ENCODE results near the gene TOX4.
A peak's percentile ranks its signal among the peaks of the same experiment; 100 is the strongest.

TOX4 gene

DNA sequence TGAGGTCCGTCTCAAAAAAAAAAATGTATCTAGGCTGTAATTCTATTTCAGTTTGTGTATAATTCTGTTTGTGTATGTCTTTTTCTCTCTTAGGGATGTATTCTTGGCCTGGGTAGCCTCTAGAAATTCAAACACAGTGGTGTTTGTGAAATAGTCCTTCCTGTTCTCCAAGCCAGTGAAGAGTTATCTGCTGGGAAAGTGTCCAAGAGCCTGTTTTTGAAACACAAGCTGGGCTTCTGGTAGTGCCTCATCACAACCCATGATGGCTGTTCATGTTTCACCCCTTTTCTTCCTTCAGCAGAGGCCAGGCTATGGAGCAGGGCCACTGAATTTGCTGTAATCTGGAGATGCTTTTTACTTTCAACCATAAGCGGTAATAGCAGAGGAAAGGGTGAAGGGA is 19.5 kb downstream of the TOX4 start:
- no peaks in the 10 kb centered on the region; the same call in 1 of the 2 replicates for H3F3A ChIP-seq (ENCODE audit: low read depth)
- no peak for TF ChIP-seq EZH2phosphoT487 (IDR thresholded peaks at IDR 0.05; ENCODE audit: borderline replicate concordance)
- TF ChIP-seq, protein P1, sequence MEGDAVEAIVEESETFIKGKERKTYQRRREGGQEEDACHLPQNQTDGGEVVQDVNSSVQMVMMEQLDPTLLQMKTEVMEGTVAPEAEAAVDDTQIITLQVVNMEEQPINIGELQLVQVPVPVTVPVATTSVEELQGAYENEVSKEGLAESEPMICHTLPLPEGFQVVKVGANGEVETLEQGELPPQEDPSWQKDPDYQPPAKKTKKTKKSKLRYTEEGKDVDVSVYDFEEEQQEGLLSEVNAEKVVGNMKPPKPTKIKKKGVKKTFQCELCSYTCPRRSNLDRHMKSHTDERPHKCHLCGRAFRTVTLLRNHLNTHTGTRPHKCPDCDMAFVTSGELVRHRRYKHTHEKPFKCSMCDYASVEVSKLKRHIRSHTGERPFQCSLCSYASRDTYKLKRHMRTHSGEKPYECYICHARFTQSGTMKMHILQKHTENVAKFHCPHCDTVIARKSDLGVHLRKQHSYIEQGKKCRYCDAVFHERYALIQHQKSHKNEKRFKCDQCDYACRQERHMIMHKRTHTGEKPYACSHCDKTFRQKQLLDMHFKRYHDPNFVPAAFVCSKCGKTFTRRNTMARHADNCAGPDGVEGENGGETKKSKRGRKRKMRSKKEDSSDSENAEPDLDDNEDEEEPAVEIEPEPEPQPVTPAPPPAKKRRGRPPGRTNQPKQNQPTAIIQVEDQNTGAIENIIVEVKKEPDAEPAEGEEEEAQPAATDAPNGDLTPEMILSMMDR (conservative IDR thresholded peaks at IDR 0.05; ENCODE audit: low read length), result no peak
- H3K4me1 ChIP-seq (ENCODE audit: insufficient read depth, low read length, poor library complexity, severe bottlenecking), result no peaks in the 10 kb centered on the region
- no peaks in the 10 kb centered on the region for H3K79me2 ChIP-seq (ENCODE audit: insufficient read depth, low read length)
- H2AFZ ChIP-seq (ENCODE audit: low read length), result no peak overlapping the region
- H3K9me3 ChIP-seq (ENCODE audit: insufficient read depth, low read depth, low read length), result no peaks in the 10 kb centered on the region
- no peaks in the 10 kb centered on the region for H3K9me2 ChIP-seq (replicated peaks; ENCODE audit: low read depth, low read length)
- no peaks in the 10 kb centered on the region for H3K27me3 ChIP-seq (ENCODE audit: insufficient read depth, low read length, poor library complexity, severe bottlenecking)
- H3K36me3 ChIP-seq (ENCODE audit: insufficient read depth, low read length), result peaks cover 78% of the 10 kb centered on the region
- H3K9ac ChIP-seq (ENCODE audit: low read depth, low read length, poor library complexity, severe bottlenecking), result no peak overlapping the region
- H3K4me3 ChIP-seq (ENCODE audit: low read length, poor library complexity, severe bottlenecking), result no peak overlapping the region
- H4K20me1 ChIP-seq (ENCODE audit: insufficient read depth, low read length, poor library complexity, severe bottlenecking), result no peaks in the 10 kb centered on the region
- H3K4me2 ChIP-seq (ENCODE audit: low read depth, low read length, poor library complexity, severe bottlenecking), result no peak overlapping the region

DNA sequence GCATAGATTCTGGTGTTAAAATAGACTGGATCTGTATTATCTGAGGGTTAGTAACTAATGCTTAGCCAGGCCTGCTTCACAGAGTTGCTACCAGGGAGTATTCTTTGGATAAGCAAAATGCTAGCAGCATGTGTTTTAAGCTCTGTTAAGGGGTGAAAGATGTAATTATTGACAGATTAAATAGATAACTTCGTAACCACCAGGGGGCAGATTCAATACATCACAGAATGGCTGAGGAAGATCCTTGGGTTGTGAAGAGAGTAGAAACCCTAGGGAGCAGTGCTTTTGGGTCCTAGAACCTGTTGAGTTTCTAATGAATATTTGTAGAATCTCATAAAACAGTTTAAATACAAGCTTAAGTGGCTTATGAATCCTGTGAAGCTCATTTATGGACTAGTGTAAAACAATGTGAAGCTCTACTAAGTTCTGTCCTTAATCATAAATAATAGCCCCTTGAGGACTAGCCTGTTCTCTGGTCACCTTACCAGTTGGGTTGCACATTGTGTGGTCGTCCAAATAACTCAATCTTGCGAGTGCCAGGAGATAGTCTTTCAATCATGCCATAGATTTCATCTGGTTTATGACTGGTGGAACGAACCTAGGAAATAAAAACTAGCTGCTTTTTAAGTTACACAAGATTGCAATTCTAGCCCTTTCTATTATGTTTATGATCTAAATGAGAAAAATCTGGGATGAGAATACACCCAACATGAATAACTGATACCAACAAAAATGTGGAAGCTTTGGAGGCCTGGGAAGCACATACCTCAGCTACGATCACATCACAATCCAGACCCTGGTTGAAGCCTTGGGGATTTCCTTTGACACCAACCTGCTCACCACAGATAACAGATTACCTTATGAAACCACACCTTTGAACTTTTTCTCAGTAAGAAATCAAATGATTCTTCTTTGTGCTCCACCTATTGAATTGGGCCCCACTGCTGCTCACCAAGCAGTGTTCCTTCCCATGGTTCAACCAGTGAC is 21.8 kb downstream of the TOX4 start:
- Histone ChIP-seq H3K36me3 (ENCODE audit: insufficient read depth, low read length) (peaks cover 84% of the 10 kb centered on the region), H3K4me3 (ENCODE audit: low read length, poor library complexity, severe bottlenecking) (no peak overlapping the region), H4K20me1 (ENCODE audit: insufficient read depth, low read length, poor library complexity, severe bottlenecking) (no peaks in the 10 kb centered on the region), H3K27me3 (ENCODE audit: insufficient read depth, low read length, poor library complexity, severe bottlenecking) (no peaks in the 10 kb centered on the region), H3K9ac (ENCODE audit: low read depth, low read length, poor library complexity, severe bottlenecking) (no peak overlapping the region), H3K9me3 (ENCODE audit: insufficient read depth, low read depth, low read length) (no peaks in the 10 kb centered on the region), H3K9me2 (replicated peaks; ENCODE audit: low read depth, low read length) (no peaks in the 10 kb centered on the region), H3K4me1 (ENCODE audit: insufficient read depth, low read length, poor library complexity, severe bottlenecking) (no peaks in the 10 kb centered on the region), H3K4me2 (ENCODE audit: low read depth, low read length, poor library complexity, severe bottlenecking) (no peak overlapping the region), H2AFZ (ENCODE audit: low read length) (no peak overlapping the region), H3F3A (ENCODE audit: low read depth) (no peaks in the 10 kb centered on the region; the same call in 1 of the 2 replicates), H3K79me2 (ENCODE audit: insufficient read depth, low read length) (0 out of 2 replicates have a peak, but pooled peaks cover 7% of the 10 kb centered on the region)
- TF ChIP-seq, protein P1 (conservative IDR thresholded peaks at IDR 0.05; ENCODE audit: low read length), result peak; percentile 69
- TF ChIP-seq EZH2phosphoT487 (IDR thresholded peaks at IDR 0.05; ENCODE audit: borderline replicate concordance), result no peak

DNA sequence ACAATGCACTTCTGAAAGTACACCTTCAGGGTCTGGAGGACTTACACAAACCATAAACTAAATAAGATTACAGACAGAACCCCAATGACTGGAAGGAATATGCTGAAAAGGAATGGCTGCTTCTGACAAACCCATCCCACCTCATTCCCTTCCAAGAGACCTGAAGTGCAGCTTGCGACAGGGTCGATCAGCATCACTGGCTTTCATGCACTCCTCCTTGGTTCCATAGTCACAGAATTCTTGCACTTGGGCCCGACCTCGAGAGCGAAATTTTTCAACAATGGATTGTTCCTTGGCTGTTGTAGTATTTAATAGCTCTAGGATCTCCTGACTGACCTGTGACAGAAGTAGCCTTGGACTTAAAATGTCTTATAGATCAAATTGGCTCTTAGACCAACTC is 24.6 kb downstream of the TOX4 start:
- Histone ChIP-seq H3K4me1 (ENCODE audit: insufficient read depth, low read length, poor library complexity, severe bottlenecking) (no peaks in the 10 kb centered on the region), H3K9ac (ENCODE audit: low read depth, low read length, poor library complexity, severe bottlenecking) (no peak overlapping the region), H3K4me3 (ENCODE audit: low read length, poor library complexity, severe bottlenecking) (no peak overlapping the region), H3K36me3 (ENCODE audit: insufficient read depth, low read length) (peaks cover 69% of the 10 kb centered on the region), H2AFZ (ENCODE audit: low read length) (no peak overlapping the region), H3K9me2 (replicated peaks; ENCODE audit: low read depth, low read length) (no peaks in the 10 kb centered on the region), H4K20me1 (ENCODE audit: insufficient read depth, low read length, poor library complexity, severe bottlenecking) (peaks cover 7% of the 10 kb centered on the region), H3F3A (ENCODE audit: low read depth) (no peaks in the 10 kb centered on the region; the same call in 1 of the 2 replicates), H3K4me2 (ENCODE audit: low read depth, low read length, poor library complexity, severe bottlenecking) (no peak overlapping the region), H3K79me2 (ENCODE audit: insufficient read depth, low read length) (peaks cover 20% of the 10 kb centered on the region), H3K9me3 (ENCODE audit: insufficient read depth, low read depth, low read length) (no peaks in the 10 kb centered on the region), H3K27me3 (ENCODE audit: insufficient read depth, low read length, poor library complexity, severe bottlenecking) (no peaks in the 10 kb centered on the region)
- TF ChIP-seq EZH2phosphoT487 (IDR thresholded peaks at IDR 0.05; ENCODE audit: borderline replicate concordance), result no peak
- TF ChIP-seq, protein P1 (conservative IDR thresholded peaks at IDR 0.05; ENCODE audit: low read length), result no peak

Data from Loucy (cell line).